Measurements from ENCODE around the gene BIN1. TPM values are rescaled to one million over a fixed set of nuclear protein-coding genes. Genes with fewer than 3 reads are reported as not detected.

BIN1 gene
- total RNA-seq, 1 donor from 2014 or later, result 15.7 TPM

- intact Hi-C loops (cut with DNase I), result no loop called here
- ATAC-seq (ENCODE audit: poor library complexity), result no peak
- DNase-seq, result no peak
Measured at GRCh38 chr2:127023504-127023903, 83.5 kb downstream of the BIN1 start.

- DNase-seq (no peak), ATAC-seq (ENCODE audit: poor library complexity) (no peak)
- intact Hi-C loops (cut with DNase I), result no loop called here
Measured at GRCh38 chr2:127022817-127023216, 84.1 kb downstream of the BIN1 start.

GRCh38 chr2:127020536-127020935 lies 86.4 kb downstream of the BIN1 start:
- no peak for DNase-seq
- ATAC-seq (ENCODE audit: poor library complexity), result no peak
- intact Hi-C loops (cut with DNase I), result no loop called here

GRCh38 chr2:127017548-127017947 lies 89.4 kb downstream of the BIN1 start:
- DNase-seq (no peak), ATAC-seq (ENCODE audit: poor library complexity) (no peak)
- intact Hi-C loops (cut with DNase I), result no loop called here

- ATAC-seq (ENCODE audit: poor library complexity) (no peak), DNase-seq (no peak)
- intact Hi-C loops (cut with DNase I), result no loop called here
Measured at GRCh38 chr2:127016329-127016728, 90.6 kb downstream of the BIN1 start.

GRCh38 chr2:127015106-127015910 lies 91.6 kb downstream of the BIN1 start:
- ATAC-seq (ENCODE audit: poor library complexity), result no peak
- intact Hi-C loops (cut with DNase I), result no loop called here
- DNase-seq, result no peak

GRCh38 chr2:127014630-127015029 lies 92.3 kb downstream of the BIN1 start:
- intact Hi-C loops (cut with DNase I), result no loop called here
- no peak for DNase-seq
- ATAC-seq (ENCODE audit: poor library complexity), result no peak

GRCh38 chr2:127014224-127014623 lies 92.7 kb downstream of the BIN1 start:
- DNase-seq, result no peak
- intact Hi-C loops (cut with DNase I), result no loop called here
- ATAC-seq (ENCODE audit: poor library complexity), result no peak

- ATAC-seq (ENCODE audit: poor library complexity), result no peak
- no peak for DNase-seq
- intact Hi-C loops (cut with DNase I), result no loop called here
Measured at GRCh38 chr2:127012868-127013267, 94.1 kb downstream of the BIN1 start.

GRCh38 chr2:127012215-127012614 lies 94.7 kb downstream of the BIN1 start:
- DNase-seq (no peak), ATAC-seq (ENCODE audit: poor library complexity) (no peak)
- intact Hi-C loops (cut with DNase I), result no loop called here

- ATAC-seq (ENCODE audit: poor library complexity), result no peak
- no peak for DNase-seq
- intact Hi-C loops (cut with DNase I), result no loop called here
Measured at GRCh38 chr2:127011796-127012195, 95.2 kb downstream of the BIN1 start.

- intact Hi-C loops (cut with DNase I), result no loop called here
Measured at GRCh38 chr2:127011231-127011661, 95.7 kb downstream of the BIN1 start.

GRCh38 chr2:127008265-127009015 lies 98.5 kb downstream of the BIN1 start:
- ATAC-seq (ENCODE audit: poor library complexity) (no peak), DNase-seq (no peak)
- intact Hi-C loops (cut with DNase I), result no loop called here

More at GRCh38 chr2:127011231-127011661, 95.7 kb downstream of the BIN1 start:
- DNase-seq (no peak), ATAC-seq (ENCODE audit: poor library complexity) (no peak)

GRCh38 chr2:127007652-127008051 lies 99.3 kb downstream of the BIN1 start:
- DNase-seq (no peak), ATAC-seq (ENCODE audit: poor library complexity) (no peak)

GRCh38 chr2:127006962-127007361 lies 100.0 kb downstream of the BIN1 start:
- no peak for ATAC-seq (ENCODE audit: poor library complexity)
- intact Hi-C loops (cut with DNase I), result no loop called here
- no peak for DNase-seq

More at GRCh38 chr2:127007652-127008051, 99.3 kb downstream of the BIN1 start:
- intact Hi-C loops (cut with DNase I), result no loop called here

GRCh38 chr2:127004893-127005600 lies 101.9 kb downstream of the BIN1 start:
- intact Hi-C loops (cut with DNase I), result no loop called here
- no peak for ATAC-seq (ENCODE audit: poor library complexity)
- DNase-seq, result no peak

- DNase-seq, result no peak
- ATAC-seq (ENCODE audit: poor library complexity), result no peak
- intact Hi-C loops (cut with DNase I), result no loop called here
Measured at GRCh38 chr2:127003070-127003800, 103.7 kb downstream of the BIN1 start.

GRCh38 chr2:127001751-127002150 lies 105.2 kb downstream of the BIN1 start:
- intact Hi-C loops (cut with DNase I), result no loop called here
- no peak for DNase-seq
- no peak for ATAC-seq (ENCODE audit: poor library complexity)

- DNase-seq (no peak), ATAC-seq (ENCODE audit: poor library complexity) (no peak)
- intact Hi-C loops (cut with DNase I), result no loop called here
Measured at GRCh38 chr2:127000937-127001336, 106.0 kb downstream of the BIN1 start.

Data from Right ventricle myocardium superior (tissue), 1 donor.